ENCODE results near the gene DROSHA. TPM values are rescaled to one million over a fixed set of nuclear protein-coding genes. Genes with fewer than 3 reads are reported as not detected.

The DROSHA gene
- polyA plus RNA-seq, 3 donors: 2.2 to 12.6 (median 7.6) TPM

DNA sequence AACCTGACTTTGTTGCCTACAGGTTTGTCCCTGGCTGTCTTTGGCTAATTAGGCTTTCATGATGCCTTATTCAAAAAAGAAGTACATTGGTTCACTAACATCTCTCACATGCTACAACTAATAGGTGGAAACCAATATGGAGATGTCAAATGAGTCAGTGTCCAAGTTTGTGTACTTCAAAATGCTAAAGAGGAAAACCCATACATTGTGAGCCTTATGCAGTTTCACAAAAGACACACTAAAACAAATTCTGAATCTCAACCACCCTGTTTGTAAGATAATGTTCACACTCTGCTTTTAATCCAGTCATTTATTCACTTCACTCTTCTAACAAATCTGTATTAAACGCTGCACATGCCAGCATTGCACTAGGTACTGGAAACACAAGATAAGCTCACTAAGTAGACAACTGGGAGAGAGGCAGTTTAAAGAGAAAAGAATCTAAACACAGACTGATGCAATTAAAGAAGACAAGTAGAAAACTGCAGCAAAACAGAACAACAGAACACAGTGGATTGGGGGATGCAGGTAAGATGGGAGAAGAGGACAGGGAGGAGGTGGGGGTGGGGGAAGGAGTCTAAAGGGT, 104.1 kb downstream of the DROSHA start:
- no peaks in the 10 kb centered on the region for H3K4me1 Mint-ChIP-seq
- Histone ChIP-seq H3K4me3 (replicated peaks in 1 of 3; ENCODE audit: low read depth in 2 of 3, low read length in 3 of 3) (no peak overlapping the region), H3K9me3 (replicated peaks in 1 of 2; ENCODE audit: control insufficient read depth in 1 of 2, insufficient read depth in 1 of 2, low read length in 2 of 2) (no peaks in the 10 kb centered on the region), H3K36me3 (replicated peaks in 1 of 2; ENCODE audit: control insufficient read depth in 1 of 2, insufficient read depth in 2 of 2, low read length in 2 of 2) (peaks cover 30 to 86% of the 10 kb centered on the region in 2 donors), H3K4me2 (replicated peaks; ENCODE audit: extremely low read depth, low read length, poor library complexity, severe bottlenecking) (no peak overlapping the region), H3K4me1 (ENCODE audit: control insufficient read depth in 1 of 2, insufficient read depth in 2 of 2, low read length in 2 of 2) (no peaks in the 10 kb centered on the region), H2AFZ (ENCODE audit: insufficient read depth, low read depth, low read length, poor library complexity, severe bottlenecking) (no peak overlapping the region), H4K20me1 (ENCODE audit: insufficient read depth, low read length) (no peaks in the 10 kb centered on the region), H3K9ac (ENCODE audit: insufficient read depth, low read length, poor library complexity, severe bottlenecking) (no peak overlapping the region), H3K27ac (ENCODE audit: low read depth in 1 of 2, low read length in 2 of 2) (no peak overlapping the region), H3K79me2 (ENCODE audit: insufficient read depth, low read length) (no peaks in the 10 kb centered on the region), H3K27me3 (ENCODE audit: control insufficient read depth in 2 of 2, insufficient read depth in 2 of 2, low read length in 2 of 2) (no peaks in the 10 kb centered on the region)
- no peak overlapping the region for H3K4me3 Mint-ChIP-seq
- peaks cover 50 to 58% of the 10 kb centered on the region in 2 donors for H3K36me3 Mint-ChIP-seq
- peak overlapping the region in 1 of 7 donors; percentile 7 for H3K27ac Mint-ChIP-seq
- H3K27me3 Mint-ChIP-seq (ENCODE audit: low read depth in 3 of 3): no peaks in the 10 kb centered on the region
- no peak for DNase-seq
- TF ChIP-seq, protein P1, sequence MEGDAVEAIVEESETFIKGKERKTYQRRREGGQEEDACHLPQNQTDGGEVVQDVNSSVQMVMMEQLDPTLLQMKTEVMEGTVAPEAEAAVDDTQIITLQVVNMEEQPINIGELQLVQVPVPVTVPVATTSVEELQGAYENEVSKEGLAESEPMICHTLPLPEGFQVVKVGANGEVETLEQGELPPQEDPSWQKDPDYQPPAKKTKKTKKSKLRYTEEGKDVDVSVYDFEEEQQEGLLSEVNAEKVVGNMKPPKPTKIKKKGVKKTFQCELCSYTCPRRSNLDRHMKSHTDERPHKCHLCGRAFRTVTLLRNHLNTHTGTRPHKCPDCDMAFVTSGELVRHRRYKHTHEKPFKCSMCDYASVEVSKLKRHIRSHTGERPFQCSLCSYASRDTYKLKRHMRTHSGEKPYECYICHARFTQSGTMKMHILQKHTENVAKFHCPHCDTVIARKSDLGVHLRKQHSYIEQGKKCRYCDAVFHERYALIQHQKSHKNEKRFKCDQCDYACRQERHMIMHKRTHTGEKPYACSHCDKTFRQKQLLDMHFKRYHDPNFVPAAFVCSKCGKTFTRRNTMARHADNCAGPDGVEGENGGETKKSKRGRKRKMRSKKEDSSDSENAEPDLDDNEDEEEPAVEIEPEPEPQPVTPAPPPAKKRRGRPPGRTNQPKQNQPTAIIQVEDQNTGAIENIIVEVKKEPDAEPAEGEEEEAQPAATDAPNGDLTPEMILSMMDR (IDR thresholded peaks at IDR 0.05): no peak
- no CpG with 5 or more reads among the region's 1 CpG for WGBS (ENCODE audit: insufficient coverage)
- no peaks in the 10 kb centered on the region for H3K9me3 Mint-ChIP-seq
- intact Hi-C loops (cut with micrococcal nuclease): no loop called here

DNA sequence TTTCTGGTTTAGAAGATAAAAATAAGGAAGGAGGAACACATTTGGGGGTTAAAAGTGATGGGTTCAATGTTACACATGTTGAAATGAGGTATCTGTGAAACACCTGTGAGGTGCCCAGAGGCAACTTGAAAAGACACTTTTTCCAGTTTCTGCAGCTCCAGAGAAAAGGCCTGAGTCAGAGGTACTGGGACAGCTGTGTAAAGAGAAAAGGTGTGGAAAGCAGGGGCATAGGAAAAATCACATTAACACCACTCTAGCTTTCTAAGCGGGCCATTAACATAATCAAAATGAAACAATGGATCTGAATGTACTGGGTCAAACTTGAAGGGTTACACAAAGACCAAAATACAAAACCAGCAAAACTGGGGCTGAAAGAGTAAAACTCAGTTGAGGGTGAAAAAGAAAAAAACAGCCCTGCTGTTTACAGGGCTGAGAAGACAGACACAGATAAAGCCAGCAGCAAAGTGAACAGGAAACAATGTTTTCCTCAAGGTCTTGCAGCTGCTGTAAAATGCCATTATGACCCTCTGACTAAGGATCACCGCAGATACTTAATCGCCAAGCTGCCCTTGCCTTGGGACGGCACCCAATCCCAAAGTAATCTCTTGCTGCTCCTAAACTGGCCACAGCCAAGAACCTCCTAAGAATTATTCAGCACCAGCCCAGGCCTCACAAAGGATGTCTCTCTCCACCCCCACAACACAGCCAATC, 104.7 kb downstream of the DROSHA start:
- Mint-ChIP-seq H3K4me1 (no peaks in the 10 kb centered on the region), H3K9me3 (no peaks in the 10 kb centered on the region), H3K27me3 (ENCODE audit: low read depth in 3 of 3) (no peaks in the 10 kb centered on the region), H3K4me3 (no peak overlapping the region), H3K36me3 (peaks cover 56 to 59% of the 10 kb centered on the region in 2 donors), H3K27ac (no peak overlapping the region)
- no peaks in the 10 kb centered on the region for H3K27me3 ChIP-seq (ENCODE audit: control insufficient read depth in 2 of 2, insufficient read depth in 2 of 2, low read length in 2 of 2)
- peaks cover 31 to 89% of the 10 kb centered on the region in 2 donors for H3K36me3 ChIP-seq (replicated peaks in 1 of 2; ENCODE audit: control insufficient read depth in 1 of 2, insufficient read depth in 2 of 2, low read length in 2 of 2)
- H4K20me1 ChIP-seq (ENCODE audit: insufficient read depth, low read length): no peaks in the 10 kb centered on the region
- no peaks in the 10 kb centered on the region for H3K4me1 ChIP-seq (ENCODE audit: control insufficient read depth in 1 of 2, insufficient read depth in 2 of 2, low read length in 2 of 2)
- H3K4me3 ChIP-seq (replicated peaks in 1 of 3; ENCODE audit: low read depth in 2 of 3, low read length in 3 of 3): no peak overlapping the region
- 80% methylated on average over 3 of the region's 4 CpGs for WGBS (ENCODE audit: insufficient coverage)
- TF ChIP-seq, protein P1 (IDR thresholded peaks at IDR 0.05): no peak
- no peak overlapping the region for H2AFZ ChIP-seq (ENCODE audit: insufficient read depth, low read depth, low read length, poor library complexity, severe bottlenecking)
- DNase-seq: no peak
- H3K9me3 ChIP-seq (replicated peaks in 1 of 2; ENCODE audit: control insufficient read depth in 1 of 2, insufficient read depth in 1 of 2, low read length in 2 of 2): no peaks in the 10 kb centered on the region
- H3K9ac ChIP-seq (ENCODE audit: insufficient read depth, low read length, poor library complexity, severe bottlenecking): no peak overlapping the region
- H3K27ac ChIP-seq (ENCODE audit: low read depth in 1 of 2, low read length in 2 of 2): no peak overlapping the region
- H3K4me2 ChIP-seq (replicated peaks; ENCODE audit: extremely low read depth, low read length, poor library complexity, severe bottlenecking): no peak overlapping the region
- intact Hi-C loops (cut with micrococcal nuclease): no loop called here
- H3K79me2 ChIP-seq (ENCODE audit: insufficient read depth, low read length): no peaks in the 10 kb centered on the region
